ENCODE results near the gene CTDSPL. TPM values are rescaled to one million over a fixed set of nuclear protein-coding genes. Genes with fewer than 3 reads are reported as not detected.

Gene CTDSPL
- total RNA-seq, 1 experiment from 2014 or later: 34.4 TPM

- RAD21 ChIA-PET (ENCODE audit: low non-redundant PET in 1 of 2, low total read pairs in 2 of 2, uncharacterized antibody in 2 of 2, unreplicated experiment in 2 of 2): no interaction called here
- TF ChIP-seq POLR2AphosphoS5 (IDR thresholded peaks at IDR 0.05; ENCODE audit: low read depth, low read length): no peak
- TF ChIP-seq EGR1 (IDR thresholded peaks at IDR 0.05; ENCODE audit: low read depth): no peak
- TF ChIP-seq SP1 (IDR thresholded peaks at IDR 0.05; ENCODE audit: low read depth): no peak
- TF ChIP-seq FOSL1 (IDR thresholded peaks at IDR 0.05; ENCODE audit: low read depth): no peak
- no peak for TF ChIP-seq EZH2 (IDR thresholded peaks at IDR 0.05)
- no peak for TF ChIP-seq ELF1 (IDR thresholded peaks at IDR 0.05; ENCODE audit: borderline replicate concordance, low read depth)
- no peak for TF ChIP-seq SIN3A (IDR thresholded peaks at IDR 0.05; ENCODE audit: low read depth)
- no peak for TF ChIP-seq ZFX (IDR thresholded peaks at IDR 0.05)
- no peak for TF ChIP-seq SRF (IDR thresholded peaks at IDR 0.05; ENCODE audit: low read depth)
- TF ChIP-seq TCF7L2 (IDR thresholded peaks at IDR 0.05; ENCODE audit: borderline replicate concordance, extremely low read depth, insufficient read depth, insufficient read length): no peak
- TF ChIP-seq CBX3 (IDR thresholded peaks at IDR 0.05; ENCODE audit: low read depth): no peak
- no peak for TF ChIP-seq EZH2phosphoT487 (IDR thresholded peaks at IDR 0.05; ENCODE audit: borderline replicate concordance)
- TF ChIP-seq ATF3 (IDR thresholded peaks at IDR 0.05): no peak
- no peak for TF ChIP-seq YY1 (IDR thresholded peaks at IDR 0.05; ENCODE audit: extremely low read depth, insufficient replicate concordance, low read depth, low read length)
- no peak for TF ChIP-seq CEBPB (IDR thresholded peaks at IDR 0.05; ENCODE audit: low read depth)
- Histone ChIP-seq H3K4me2 (ENCODE audit: low read length) (no peak overlapping the region), H3K4me3 (replicated peaks in 1 of 2; ENCODE audit: low read depth in 1 of 2, low read length in 2 of 2) (no peak overlapping the region), H3K9me3 (ENCODE audit: control insufficient read depth in 1 of 2, insufficient read depth in 1 of 2, low read depth in 1 of 2, low read length in 2 of 2) (no peaks in the 10 kb centered on the region; a peak in 1 of 4 replicates), H2AFZ (ENCODE audit: low read depth, low read length, poor library complexity, severe bottlenecking) (no peak overlapping the region), H3K27me3 (ENCODE audit: insufficient read depth, low read length) (no peaks in the 10 kb centered on the region), H4K20me1 (ENCODE audit: insufficient read depth) (no peaks in the 10 kb centered on the region), H3K4me1 (ENCODE audit: control insufficient read depth in 1 of 2, insufficient read depth in 2 of 2, low read length in 2 of 2) (no peaks in the 10 kb centered on the region), H3K79me2 (ENCODE audit: insufficient read depth, low read length) (no peaks in the 10 kb centered on the region), H3K27ac (ENCODE audit: low read depth, low read length) (no peak overlapping the region), H3K9me2 (ENCODE audit: insufficient read depth) (no peaks in the 10 kb centered on the region), H3K9ac (ENCODE audit: low read length) (no peak overlapping the region), H3K36me3 (ENCODE audit: control insufficient read depth in 1 of 2, insufficient read depth in 2 of 2, low read length in 2 of 2) (peaks cover 0 to 7% of the 10 kb centered on the region in 2 experiments; a peak in 2 of 4 replicates)
- DNase-seq (ENCODE audit: low read depth, low spot score): no peak
- POLR2A ChIA-PET: no interaction called here
- CTCF ChIA-PET: no interaction called here
- BruUV-seq (replicated peaks): no TSS peak
- ATAC-seq: no peak
- intact Hi-C loops (cut with micrococcal nuclease): no loop called here
Observed at GRCh38 chr3:38016847-38017444, 155.3 kb downstream of the CTDSPL start.

Data from HCT116 (cell line).